ENCODE measurements around the gene PACRG.

- TF ChIP-seq CTCF (IDR thresholded peaks at IDR 0.05; ENCODE audit: control extremely low read depth in 1 of 3, insufficient read depth in 1 of 3, low read depth in 1 of 3, low read length in 3 of 3) = no peak
- TF ChIP-seq CBX5 (IDR thresholded peaks at IDR 0.05; ENCODE audit: low read depth, low read length) = no peak
- no peak for TF ChIP-seq POLR2A (IDR thresholded peaks at IDR 0.05; ENCODE audit: control extremely low read depth in 1 of 2, low read depth in 2 of 2, low read length in 2 of 2)
- TF ChIP-seq EP300 (IDR thresholded peaks at IDR 0.05; ENCODE audit: borderline replicate concordance in 1 of 2, low read depth in 2 of 2, low read length in 2 of 2) = no peak
- no peak for TF ChIP-seq BRCA1 (IDR thresholded peaks at IDR 0.05; ENCODE audit: low read depth, low read length)
- TF ChIP-seq EZH2 (IDR thresholded peaks at IDR 0.05; ENCODE audit: low read depth, low read length, severe bottlenecking) = no peak
- TF ChIP-seq CHD2 (IDR thresholded peaks at IDR 0.05; ENCODE audit: low read length) = no peak
- no peak for TF ChIP-seq JUND (IDR thresholded peaks at IDR 0.05; ENCODE audit: low read length)
- no peak for TF ChIP-seq EGR1 (IDR thresholded peaks at IDR 0.05; ENCODE audit: borderline replicate concordance, low read depth, low read length)
Measured at GRCh38 chr6:162697872-162698403, 29.8 kb upstream of the PACRG start.
